ENCODE measurements around the gene MAP4. TPM values are rescaled to one million over a fixed set of nuclear protein-coding genes. Genes with fewer than 3 reads are reported as not detected.
A peak's percentile ranks its signal among the peaks of the same experiment; 100 is the strongest.

The MAP4 gene
- total and polyA plus RNA-seq, 2 of the 13 experiments (the other 11 are each of a cell fraction or from before 2014, with no cell fraction given), result 33.1 to 38.7 TPM

- no peak; the same call in 1 of the 2 replicates for TF ChIP-seq ZXDC (CRISPR knock-in tag; IDR thresholded peaks at IDR 0.05)
- TF ChIP-seq MXD1 (CRISPR knock-in tag; IDR thresholded peaks at IDR 0.05), result peak; percentile 26; the same call in 1 of the 2 replicates
- TF ChIP-seq ZNF20 (CRISPR knock-in tag; IDR thresholded peaks at IDR 0.05), result no peak
- TF ChIP-seq MEIS1 (CRISPR knock-in tag; IDR thresholded peaks at IDR 0.05; ENCODE audit: borderline replicate concordance), result no peak
- TF ChIP-seq EEA1 (CRISPR knock-in tag; IDR thresholded peaks at IDR 0.05; ENCODE audit: borderline replicate concordance), result 0 out of 2 replicates have a peak, but pooled peaks have one; percentile 46
- no peak for TF ChIP-seq DNMT3B (CRISPR knock-in tag; conservative IDR thresholded peaks at IDR 0.05)
- TF ChIP-seq, protein P1, sequence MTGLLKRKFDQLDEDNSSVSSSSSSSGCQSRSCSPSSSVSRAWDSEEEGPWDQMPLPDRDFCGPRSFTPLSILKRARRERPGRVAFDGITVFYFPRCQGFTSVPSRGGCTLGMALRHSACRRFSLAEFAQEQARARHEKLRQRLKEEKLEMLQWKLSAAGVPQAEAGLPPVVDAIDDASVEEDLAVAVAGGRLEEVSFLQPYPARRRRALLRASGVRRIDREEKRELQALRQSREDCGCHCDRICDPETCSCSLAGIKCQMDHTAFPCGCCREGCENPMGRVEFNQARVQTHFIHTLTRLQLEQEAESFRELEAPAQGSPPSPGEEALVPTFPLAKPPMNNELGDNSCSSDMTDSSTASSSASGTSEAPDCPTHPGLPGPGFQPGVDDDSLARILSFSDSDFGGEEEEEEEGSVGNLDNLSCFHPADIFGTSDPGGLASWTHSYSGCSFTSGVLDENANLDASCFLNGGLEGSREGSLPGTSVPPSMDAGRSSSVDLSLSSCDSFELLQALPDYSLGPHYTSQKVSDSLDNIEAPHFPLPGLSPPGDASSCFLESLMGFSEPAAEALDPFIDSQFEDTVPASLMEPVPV (CRISPR knock-in tag; IDR thresholded peaks at IDR 0.05), result peak; percentile 76
- no peak for TF ChIP-seq ZNF577 (CRISPR knock-in tag; IDR thresholded peaks at IDR 0.05; ENCODE audit: borderline replicate concordance, low read depth)
- TF ChIP-seq ARID2 (CRISPR knock-in tag; IDR thresholded peaks at IDR 0.05; ENCODE audit: borderline replicate concordance), result no peak
- TF ChIP-seq KLF12 (CRISPR knock-in tag; IDR thresholded peaks at IDR 0.05; ENCODE audit: borderline replicate concordance), result peak; percentile 83; the same call in 1 of the 2 replicates
- TF ChIP-seq LCORL (IDR thresholded peaks at IDR 0.05), result 0 out of 2 replicates have a peak, but pooled peaks have one; percentile 35
- TF ChIP-seq LCORL (CRISPR knock-in tag; IDR thresholded peaks at IDR 0.05), result no peak
- no peak for TF ChIP-seq ZNF44 (CRISPR knock-in tag; IDR thresholded peaks at IDR 0.05)
- TF ChIP-seq ZFX (CRISPR knock-in tag; IDR thresholded peaks at IDR 0.05; ENCODE audit: low read depth), result peak; percentile 100
- no peak for TF ChIP-seq ZNF383 (CRISPR knock-in tag; IDR thresholded peaks at IDR 0.05; ENCODE audit: borderline replicate concordance)
- no peak for TF ChIP-seq PREB (CRISPR knock-in tag; IDR thresholded peaks at IDR 0.05)
- TF ChIP-seq ZNF446 (CRISPR knock-in tag; IDR thresholded peaks at IDR 0.05), result no peak
- peak; percentile 54; the same call in 1 of the 2 replicates for TF ChIP-seq CBFB (CRISPR knock-in tag; IDR thresholded peaks at IDR 0.05)
- TF ChIP-seq MIER3 (CRISPR knock-in tag; IDR thresholded peaks at IDR 0.05; ENCODE audit: borderline replicate concordance), result no peak
- no peak for TF ChIP-seq MNT (IDR thresholded peaks at IDR 0.05)
- TF ChIP-seq, protein P2, sequence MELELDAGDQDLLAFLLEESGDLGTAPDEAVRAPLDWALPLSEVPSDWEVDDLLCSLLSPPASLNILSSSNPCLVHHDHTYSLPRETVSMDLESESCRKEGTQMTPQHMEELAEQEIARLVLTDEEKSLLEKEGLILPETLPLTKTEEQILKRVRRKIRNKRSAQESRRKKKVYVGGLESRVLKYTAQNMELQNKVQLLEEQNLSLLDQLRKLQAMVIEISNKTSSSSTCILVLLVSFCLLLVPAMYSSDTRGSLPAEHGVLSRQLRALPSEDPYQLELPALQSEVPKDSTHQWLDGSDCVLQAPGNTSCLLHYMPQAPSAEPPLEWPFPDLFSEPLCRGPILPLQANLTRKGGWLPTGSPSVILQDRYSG (CRISPR knock-in tag; IDR thresholded peaks at IDR 0.05), result no peak
These were observed 213.3 kb downstream of the MAP4 start, which contains the start of gene DHX30 (continued) for GRCh38 chr3:47802734-47803479.
